HEK293 (cell line): ENCODE data around the gene SHISAL2A.
A peak's percentile ranks its signal among the peaks of the same experiment; 100 is the strongest.

Source experiments
- CTCF ChIA-PET: fragments of 350-600 bp; formaldehyde crosslinking; extraction: SDS; loops from one replicate; lab custom pipeline; 2021; ENCODE audit warnings: antibody characterized with exemption; lab: Yijun Ruan, JAX
- POLR2A ChIA-PET: fragments of 300-600 bp; formaldehyde crosslinking; extraction: SDS; loops from one replicate; lab custom pipeline; 2020; ENCODE audit warnings: antibody characterized with exemption, inconsistent platforms; lab: Yijun Ruan, JAX
- H3K27ac ChIP-seq: fragments of 200-500 bp; sonication (Bioruptor generic); 2 replicates; pipeline ENCODE4 v1.5.1; 2014; ENCODE audit warnings: low read depth, low read length, control low read depth, inconsistent platforms; ENCODE audit errors: extremely low read depth
- H3K36me3 ChIP-seq, 2 experiments: fragments of 200-500 bp in 1 of 2; sonication (Bioruptor generic) in 1 of 2; 1 replicate in 1 of 2; 2 replicates in 1 of 2; pipeline ENCODE4 v1.5.1; 2014 to 2017; ENCODE audit warnings: inconsistent platforms in 2 of 2, low read length in 2 of 2; ENCODE audit not compliant: control insufficient read depth in 2 of 2, insufficient read depth in 1 of 2
- H3K4me1 ChIP-seq: fragments of 200-500 bp; sonication (Bioruptor generic); 2 replicates; pipeline ENCODE4 v1.5.1; 2014; ENCODE audit warnings: mild to moderate bottlenecking, low read length, inconsistent platforms; ENCODE audit not compliant: control insufficient read depth, insufficient read depth
- H3K4me3 ChIP-seq: 2 replicates; pipeline ENCODE4 v1.5.1; 2011; ENCODE audit warnings: low read depth, mild to moderate bottlenecking, control low read depth, low read length, moderate library complexity
- H3K9me3 ChIP-seq: fragments of 200-500 bp; sonication (Bioruptor generic); 2 replicates; pipeline ENCODE4 v1.5.1; 2014; ENCODE audit warnings: low read depth, low read length, inconsistent platforms; ENCODE audit not compliant: control insufficient read depth, insufficient read depth
- ATF2 ChIP-seq: fragments of 450-650 bp; formaldehyde crosslinking; IDR thresholded peaks from 2 replicates; pipeline ENCODE4 v1.5.1; 2016; ENCODE audit warnings: missing biosample characterization, missing genetic modification characterization, low read depth
- BCL6B ChIP-seq: fragments of 450-650 bp; formaldehyde crosslinking; IDR thresholded peaks from 2 replicates; pipeline ENCODE4 v1.5.1; 2017; ENCODE audit warnings: missing biosample characterization, missing genetic modification characterization
- INSM2 ChIP-seq: fragments of 450-650 bp; formaldehyde crosslinking; IDR thresholded peaks from 2 replicates; pipeline ENCODE4 v1.5.1; 2016; ENCODE audit warnings: missing biosample characterization, missing genetic modification characterization
- MYNN ChIP-seq: fragments of 450-650 bp; formaldehyde crosslinking; IDR thresholded peaks from 2 replicates; pipeline ENCODE4 v1.5.1; 2016; ENCODE audit warnings: missing biosample characterization, missing genetic modification characterization, borderline replicate concordance
- PRDM6 ChIP-seq: fragments of 450-650 bp; formaldehyde crosslinking; IDR thresholded peaks from 2 replicates; pipeline ENCODE4 v1.5.1; 2017; ENCODE audit warnings: missing biosample characterization, missing genetic modification characterization
- RBAK ChIP-seq: fragments of 450-650 bp; formaldehyde crosslinking; IDR thresholded peaks from 2 replicates; pipeline ENCODE4 v1.5.1; 2016; ENCODE audit warnings: missing biosample characterization, missing genetic modification characterization
- TRIM28 ChIP-seq: IDR thresholded peaks from 2 replicates; pipeline ENCODE4 v1.6.1; 2011; ENCODE audit warnings: low read length, control low read depth, borderline replicate concordance
- ZBTB17 ChIP-seq: fragments of 450-650 bp; formaldehyde crosslinking; IDR thresholded peaks from 2 replicates; pipeline ENCODE4 v1.5.1; 2016; ENCODE audit warnings: missing biosample characterization, missing genetic modification characterization
- ZFP41 ChIP-seq: fragments of 450-650 bp; formaldehyde crosslinking; IDR thresholded peaks from 2 replicates; pipeline ENCODE4 v1.5.1; 2016; ENCODE audit warnings: missing biosample characterization, missing genetic modification characterization, borderline replicate concordance
- ZNF138 ChIP-seq: fragments of 450-650 bp; formaldehyde crosslinking; IDR thresholded peaks from 2 replicates; pipeline ENCODE4 v1.5.1; 2016; ENCODE audit warnings: missing biosample characterization, missing genetic modification characterization, borderline replicate concordance
- ZNF202 ChIP-seq: fragments of 450-650 bp; formaldehyde crosslinking; IDR thresholded peaks from 2 replicates; pipeline ENCODE4 v1.5.1; 2016; ENCODE audit warnings: missing biosample characterization, missing genetic modification characterization, borderline replicate concordance
- ZNF354C ChIP-seq: fragments of 450-650 bp; formaldehyde crosslinking; IDR thresholded peaks from 2 replicates; pipeline ENCODE4 v1.5.1; 2016; ENCODE audit warnings: missing biosample characterization, missing genetic modification characterization, low read depth, borderline replicate concordance
- ZNF362 ChIP-seq: fragments of 450-650 bp; formaldehyde crosslinking; IDR thresholded peaks from 2 replicates; pipeline ENCODE4 v1.5.1; 2016; ENCODE audit warnings: missing biosample characterization, missing genetic modification characterization
- ZNF391 ChIP-seq: fragments of 450-650 bp; formaldehyde crosslinking; IDR thresholded peaks from 2 replicates; pipeline ENCODE4 v1.5.1; 2016; ENCODE audit warnings: low read depth, missing biosample characterization, missing genetic modification characterization, borderline replicate concordance
- ZNF394 ChIP-seq: fragments of 450-650 bp; formaldehyde crosslinking; IDR thresholded peaks from 2 replicates; pipeline ENCODE4 v1.5.1; 2016; ENCODE audit warnings: missing biosample characterization, missing genetic modification characterization, mild to moderate bottlenecking, moderate library complexity, borderline replicate concordance
- ZNF645 ChIP-seq: fragments of 450-650 bp; formaldehyde crosslinking; IDR thresholded peaks from 2 replicates; pipeline ENCODE4; 2016; ENCODE audit warnings: missing biosample characterization, missing genetic modification characterization
- ZNF677 ChIP-seq: fragments of 450-650 bp; IDR thresholded peaks from 2 replicates; pipeline ENCODE4 v1.5.0; 2018; ENCODE audit warnings: missing biosample characterization, mild to moderate bottlenecking, missing genetic modification characterization, moderate library complexity

SHISAL2A gene

GRCh38 chr1:52645261-52645660 is 12.3 kb downstream of the SHISAL2A start (continued):
- no peak for TF ChIP-seq ATF2 (tag by site-specific recombination)

- no peaks in the 10 kb centered on the region for H3K36me3 ChIP-seq
- CTCF ChIA-PET = no interaction called here
- POLR2A ChIA-PET = no interaction called here
- no peak overlapping the region for H3K27ac ChIP-seq
- no peak overlapping the region for H3K4me3 ChIP-seq
- H3K9me3 ChIP-seq = no peaks in the 10 kb centered on the region
- no peaks in the 10 kb centered on the region for H3K4me1 ChIP-seq
- TF ChIP-seq ZBTB17 (tag by site-specific recombination) (peak; percentile 96), BCL6B (no peak), MYNN (tag by site-specific recombination) (no peak), ZNF677 (tag by site-specific recombination) (no peak)
Observed at GRCh38 chr1:52651904-52652303, 18.9 kb downstream of the SHISAL2A start.

- no peak overlapping the region for H3K4me3 ChIP-seq
- ChIA-PET POLR2A (no interaction called here), CTCF (no interaction called here)
- H3K36me3 ChIP-seq = no peaks in the 10 kb centered on the region
- H3K4me1 ChIP-seq = no peaks in the 10 kb centered on the region
- TF ChIP-seq ZNF362 (tag by site-specific recombination) (0 out of 2 replicates have a peak, but pooled peaks have one; percentile 29), ZFP41 (no peak)
- H3K9me3 ChIP-seq = no peaks in the 10 kb centered on the region
- no peak overlapping the region for H3K27ac ChIP-seq
Observed at GRCh38 chr1:52653207-52653849, 20.4 kb downstream of the SHISAL2A start.

GRCh38 chr1:52654063-52654462 is 21.1 kb downstream of the SHISAL2A start:
- CTCF ChIA-PET = no interaction called here
- POLR2A ChIA-PET = no interaction called here
- H3K4me3 ChIP-seq = no peak overlapping the region
- H3K9me3 ChIP-seq = no peaks in the 10 kb centered on the region
- no peak for TF ChIP-seq PRDM6 (tag by site-specific recombination)
- TF ChIP-seq, all 188 proteins: peak for 0
- Histone ChIP-seq H3K36me3 (no peaks in the 10 kb centered on the region), H3K27ac (no peak overlapping the region), H3K4me1 (no peaks in the 10 kb centered on the region)

- ChIA-PET CTCF (no interaction called here), POLR2A (no interaction called here)
- Histone ChIP-seq H3K9me3 (no peaks in the 10 kb centered on the region), H3K36me3 (no peaks in the 10 kb centered on the region), H3K4me1 (no peaks in the 10 kb centered on the region), H3K4me3 (no peak overlapping the region), H3K27ac (no peak overlapping the region)
- no peak for TF ChIP-seq ZNF391 (tag by site-specific recombination)
- TF ChIP-seq INSM2 (tag by site-specific recombination) = no peak
- no peak for TF ChIP-seq ZNF645 (tag by site-specific recombination)
- TF ChIP-seq ZNF202 (tag by site-specific recombination) = no peak
- no peak for TF ChIP-seq ZNF354C (tag by site-specific recombination)
- no peak for TF ChIP-seq RBAK (tag by site-specific recombination)
- TF ChIP-seq ZNF394 (tag by site-specific recombination) = no peak
- TF ChIP-seq TRIM28 = no peak
- TF ChIP-seq ZNF138 = no peak
Observed at GRCh38 chr1:52657702-52658101, 24.7 kb downstream of the SHISAL2A start.
